Right atrium auricular region (tissue), 2 donors: Measurements from ENCODE around the gene HYI. TPM values are rescaled to one million over a fixed set of nuclear protein-coding genes. Genes with fewer than 3 reads are reported as not detected.
"Not testable (repeated sequence)": the region's sequence is repeated elsewhere in the genome, so short reads cannot be mapped to it uniquely, and the experiment has no call there.

Experiments
- DNase-seq: peaks from one replicate; pipeline ENCODE4 v3.0.0-alpha.2; 2019; ENCODE audit warnings: low spot score
- H3K27ac ChIP-seq, 2 donors: fragments of 200-600 bp; sonication (generic); 1 replicate in 1 of 2; 2 replicates in 1 of 2; pipeline ENCODE4 v1.5.1; 2016 to 2019
- H3K27me3 ChIP-seq, 2 donors: fragments of 200-600 bp; sonication (generic); one replicate each; pipeline versions ENCODE4 v1.5.1 to v1.6.0; 2017 to 2019
- H3K36me3 ChIP-seq: fragments of 200-600 bp; sonication (generic); one replicate; pipeline ENCODE4 v1.5.1; 2016
- H3K4me1 ChIP-seq, 2 donors: fragments of 200-600 bp; sonication (generic); one replicate each; pipeline versions ENCODE4 v1.5.1 to v1.6.0; 2017 to 2019
- H3K4me3 ChIP-seq, 2 donors: fragments of 200-600 bp; sonication (generic); 1 replicate in 1 of 2; 2 replicates in 1 of 2; pipeline ENCODE4 v1.5.1; 2017 to 2019; ENCODE audit warnings: mild to moderate bottlenecking in 1 of 2, moderate library complexity in 1 of 2
- H3K9me3 ChIP-seq, 2 donors: fragments of 200-600 bp; sonication (generic); one replicate each; pipeline ENCODE4 v1.5.1; 2019
- total RNA-seq, 2 donors: library from RNA; depleted of rRNA; stranded (reverse); fragments of >200 nt; gene quantifications; one replicate each; pipeline ENCODE4 v1.1.0, GENCODE V29; 2016
- TF ChIP-seq, protein P1 (sequence below), 2 donors: fragments of 200-600 bp; sonication (generic); IDR thresholded peaks; one replicate each; pipeline ENCODE4 v1.5.1; 2019; ENCODE audit warnings: antibody characterized with exemption in 2 of 2

The HYI gene
- total RNA-seq, 2 donors from 2014 or later, result 17.3 to 23.0 TPM

DNA sequence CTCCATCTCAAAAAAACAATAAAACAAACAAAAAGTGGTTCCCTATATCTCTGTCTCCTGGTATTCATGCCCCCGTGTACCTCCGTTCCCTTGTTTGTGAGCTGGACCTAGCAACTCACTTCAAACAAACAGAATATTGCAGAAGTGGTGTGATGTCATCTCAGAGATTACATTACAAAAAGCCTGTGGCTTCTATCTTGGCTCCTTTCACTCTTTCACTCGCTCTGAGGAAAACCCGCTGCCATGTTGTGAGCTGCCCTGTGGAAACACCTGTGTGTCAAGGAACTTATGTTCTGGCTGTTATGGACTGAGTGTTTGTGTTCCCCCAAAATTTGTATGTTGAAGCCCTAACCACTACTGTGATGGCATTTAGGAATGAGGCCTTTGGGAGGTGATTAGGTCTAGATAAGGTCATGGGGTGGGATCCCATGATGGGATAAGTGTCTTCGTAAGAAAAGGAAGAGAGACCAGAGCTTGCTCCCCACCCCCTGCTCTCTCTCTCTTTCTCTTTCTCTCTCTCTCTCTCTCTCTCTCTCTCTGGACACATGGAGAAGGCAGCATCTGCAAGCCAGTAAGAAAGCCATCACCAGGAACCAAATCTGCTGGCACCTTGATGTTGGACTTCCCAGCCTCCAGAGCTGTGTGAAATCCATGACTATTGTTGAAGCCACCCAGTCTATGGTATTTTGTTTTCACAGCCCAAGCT is 7.4 kb upstream of the HYI start:
- no peaks in the 10 kb centered on the region for H3K27me3 ChIP-seq
- DNase-seq, result no peak
- H3K4me1 ChIP-seq, result no peaks in the 10 kb centered on the region
- no peaks in the 10 kb centered on the region for H3K9me3 ChIP-seq
- H3K4me3 ChIP-seq, result no peak overlapping the region
- H3K27ac ChIP-seq, result no peak overlapping the region
- no peaks in the 10 kb centered on the region for H3K36me3 ChIP-seq
- TF ChIP-seq, protein P1, sequence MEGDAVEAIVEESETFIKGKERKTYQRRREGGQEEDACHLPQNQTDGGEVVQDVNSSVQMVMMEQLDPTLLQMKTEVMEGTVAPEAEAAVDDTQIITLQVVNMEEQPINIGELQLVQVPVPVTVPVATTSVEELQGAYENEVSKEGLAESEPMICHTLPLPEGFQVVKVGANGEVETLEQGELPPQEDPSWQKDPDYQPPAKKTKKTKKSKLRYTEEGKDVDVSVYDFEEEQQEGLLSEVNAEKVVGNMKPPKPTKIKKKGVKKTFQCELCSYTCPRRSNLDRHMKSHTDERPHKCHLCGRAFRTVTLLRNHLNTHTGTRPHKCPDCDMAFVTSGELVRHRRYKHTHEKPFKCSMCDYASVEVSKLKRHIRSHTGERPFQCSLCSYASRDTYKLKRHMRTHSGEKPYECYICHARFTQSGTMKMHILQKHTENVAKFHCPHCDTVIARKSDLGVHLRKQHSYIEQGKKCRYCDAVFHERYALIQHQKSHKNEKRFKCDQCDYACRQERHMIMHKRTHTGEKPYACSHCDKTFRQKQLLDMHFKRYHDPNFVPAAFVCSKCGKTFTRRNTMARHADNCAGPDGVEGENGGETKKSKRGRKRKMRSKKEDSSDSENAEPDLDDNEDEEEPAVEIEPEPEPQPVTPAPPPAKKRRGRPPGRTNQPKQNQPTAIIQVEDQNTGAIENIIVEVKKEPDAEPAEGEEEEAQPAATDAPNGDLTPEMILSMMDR (IDR thresholded peaks at IDR 0.05), result no peak

DNA sequence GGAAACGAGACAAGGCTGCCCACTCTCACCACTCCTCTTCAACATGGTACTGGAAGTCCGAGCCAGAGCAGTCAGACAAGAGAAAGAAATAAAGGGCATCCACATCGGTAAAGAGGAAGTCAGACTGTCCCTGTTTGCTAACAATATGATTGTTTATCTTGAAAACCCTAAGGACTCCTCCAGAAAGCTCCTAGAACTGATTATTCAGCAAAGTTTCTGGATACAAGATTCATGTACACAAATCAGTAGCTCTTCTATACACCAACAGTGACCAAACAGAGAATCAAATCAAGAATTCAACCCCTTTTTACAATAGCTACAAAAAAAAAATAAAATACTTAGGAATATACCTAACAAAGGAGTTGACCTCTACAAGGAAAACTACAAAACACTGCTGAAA is 4.6 kb upstream of the HYI start:
- H3K27me3 ChIP-seq, H3K36me3 ChIP-seq, H3K27ac ChIP-seq, H3K4me3 ChIP-seq, DNase-seq, H3K9me3 ChIP-seq: not testable (repeated sequence)
- peaks cover 0 to 11% of the 10 kb centered on the region in 2 donors for H3K4me1 ChIP-seq

DNA sequence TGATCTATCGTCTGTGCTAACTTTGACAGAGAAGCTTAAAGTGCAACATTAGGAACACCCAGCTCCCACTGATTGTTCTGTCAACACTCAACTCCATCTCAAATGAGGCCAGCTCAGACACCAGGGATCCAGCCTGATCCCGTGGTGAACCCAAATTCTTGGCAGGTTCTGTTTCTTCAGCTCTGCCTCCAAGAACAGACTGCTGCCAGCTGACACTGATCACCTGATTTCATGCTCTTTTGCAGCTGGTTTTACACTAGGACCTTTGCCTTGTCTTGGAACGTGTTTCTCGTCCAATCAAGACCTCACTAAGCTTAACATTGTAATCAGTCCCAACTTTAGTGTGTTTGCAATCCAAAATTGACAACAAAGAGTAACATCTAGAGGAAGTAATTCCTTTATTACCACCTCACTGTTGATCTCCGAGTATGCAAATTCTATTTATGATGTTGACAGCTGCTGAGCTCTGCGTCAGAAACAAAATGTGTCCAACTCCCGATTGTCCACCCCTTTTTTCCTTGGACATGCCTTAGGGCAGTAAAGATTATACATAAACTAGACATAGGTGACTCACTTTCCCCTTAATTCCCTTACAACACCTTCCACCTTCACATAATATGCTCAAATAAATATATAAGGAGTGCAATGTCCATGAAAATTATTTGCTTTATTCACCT is 1.6 kb upstream of the HYI start:
- peak; percentile 56 for DNase-seq
- H3K4me1 ChIP-seq, result peaks cover 0 to 18% of the 10 kb centered on the region in 2 donors
- peak overlapping the region in 1 of 2 donors; percentile 23 for H3K27ac ChIP-seq
- H3K36me3 ChIP-seq, result peaks cover 14% of the 10 kb centered on the region
- no peaks in the 10 kb centered on the region for H3K9me3 ChIP-seq
- H3K27me3 ChIP-seq, result no peaks in the 10 kb centered on the region
- TF ChIP-seq, protein P1 (IDR thresholded peaks at IDR 0.05), result no peak
- H3K4me3 ChIP-seq, result no peak overlapping the region

DNA sequence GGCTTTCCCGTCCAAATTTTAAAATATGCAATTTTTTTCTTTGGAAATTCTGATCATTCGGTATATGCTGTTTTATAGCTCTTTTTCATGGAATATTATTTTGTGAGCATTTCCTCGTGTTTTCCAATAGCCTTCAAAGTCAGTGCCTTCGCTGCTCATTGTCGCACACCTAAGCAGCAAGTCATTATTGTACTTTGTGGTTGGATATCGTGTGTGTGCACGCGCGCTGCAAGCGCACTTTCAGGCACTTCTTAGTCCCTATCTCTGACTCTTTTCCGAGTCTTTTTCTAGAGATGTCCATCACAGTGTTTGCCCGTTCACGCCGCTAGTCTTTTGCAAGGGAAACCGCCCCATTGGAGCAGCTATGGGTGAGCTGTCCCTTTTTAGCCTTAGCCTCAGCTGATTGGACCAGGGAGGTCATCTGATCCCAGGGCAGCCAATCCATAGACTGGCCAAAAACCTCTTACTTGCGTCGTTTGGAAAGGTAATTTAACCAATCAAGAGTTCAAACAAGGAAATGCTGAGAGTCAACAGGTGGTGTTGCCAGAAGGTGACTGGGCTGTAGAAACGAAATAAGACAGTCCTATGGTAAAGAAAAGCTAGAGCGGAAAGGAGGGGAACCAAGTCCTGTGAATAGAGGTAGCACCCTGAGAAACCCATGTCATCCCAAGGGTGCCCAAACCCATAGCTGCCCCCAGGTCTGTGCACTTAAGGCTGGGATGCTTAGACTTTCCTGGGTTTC is 710 bp upstream of the HYI start:
- Histone ChIP-seq H3K9me3 (no peaks in the 10 kb centered on the region), H3K27ac (peak overlapping the region; percentile 92 to 93), H3K4me1 (peaks cover 0 to 18% of the 10 kb centered on the region in 2 donors), H3K4me3 (peak overlapping the region; percentile 53 to 68), H3K36me3 (peaks cover 22% of the 10 kb centered on the region), H3K27me3 (no peaks in the 10 kb centered on the region)
- TF ChIP-seq, protein P1 (IDR thresholded peaks at IDR 0.05), result no peak
- DNase-seq, result peak; percentile 90

DNA sequence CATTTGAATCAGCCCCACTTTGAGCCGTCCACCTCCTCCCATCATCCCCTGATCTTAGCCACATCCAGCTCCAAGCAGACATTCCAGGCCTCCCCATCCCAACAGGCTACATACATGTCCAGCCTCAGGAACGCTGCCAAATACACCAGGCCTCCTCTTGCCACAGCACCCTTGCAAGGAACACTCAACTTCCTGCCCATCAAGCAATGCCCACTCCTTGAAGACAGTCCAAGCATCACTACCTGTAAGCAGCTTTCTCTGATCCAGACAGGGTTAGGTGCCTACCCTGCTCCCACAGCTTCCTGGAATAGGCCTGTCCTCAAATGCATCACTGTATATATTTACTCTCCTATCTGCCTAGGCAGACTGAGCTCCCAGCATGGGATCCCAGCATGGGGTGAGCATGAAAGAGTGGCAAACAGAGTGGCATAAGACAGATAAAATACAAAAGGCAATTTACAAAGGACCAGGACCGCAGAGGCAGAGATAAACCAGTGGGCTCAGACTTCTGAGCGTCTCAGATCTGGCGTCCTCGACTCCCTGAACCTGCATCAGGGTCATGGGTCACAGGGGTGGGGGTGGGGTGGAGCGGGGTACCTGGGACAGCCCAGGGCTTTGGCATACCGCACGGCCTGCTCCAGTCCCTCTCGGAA is 816 bp downstream of the HYI start:
- Histone ChIP-seq H3K36me3 (peaks cover 37% of the 10 kb centered on the region), H3K27me3 (no peaks in the 10 kb centered on the region), H3K4me3 (peak overlapping the region; percentile 53 to 68), H3K9me3 (no peaks in the 10 kb centered on the region), H3K4me1 (peaks cover 0 to 27% of the 10 kb centered on the region in 2 donors), H3K27ac (peak overlapping the region; percentile 92 to 93)
- TF ChIP-seq, protein P1 (IDR thresholded peaks at IDR 0.05), result no peak
- DNase-seq, result no peak
